ENCODE results near the gene FAIM2.

GRCh38 chr12:49939707-49940106 lies 36.0 kb upstream of the FAIM2 start:
- TF ChIP-seq CTCF (IDR thresholded peaks at IDR 0.05) (no peak), POLR2A (IDR thresholded peaks at IDR 0.05) (no peak), POLR2AphosphoS5 (IDR thresholded peaks at IDR 0.05) (no peak)
